GM18499 (cell line): ENCODE measurements around the gene MAGEF1.

ENCODE experiments used
- ATAC-seq: cut with Tn5 transposase; IDR thresholded peaks from one replicate; pipeline ENCODE4 v1.9.1; 2021; ENCODE audit warnings: moderate number of reproducible peaks; ENCODE audit not compliant: insufficient read depth, unreplicated experiment

Gene MAGEF1, protein sequence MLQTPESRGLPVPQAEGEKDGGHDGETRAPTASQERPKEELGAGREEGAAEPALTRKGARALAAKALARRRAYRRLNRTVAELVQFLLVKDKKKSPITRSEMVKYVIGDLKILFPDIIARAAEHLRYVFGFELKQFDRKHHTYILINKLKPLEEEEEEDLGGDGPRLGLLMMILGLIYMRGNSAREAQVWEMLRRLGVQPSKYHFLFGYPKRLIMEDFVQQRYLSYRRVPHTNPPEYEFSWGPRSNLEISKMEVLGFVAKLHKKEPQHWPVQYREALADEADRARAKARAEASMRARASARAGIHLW

DNA sequence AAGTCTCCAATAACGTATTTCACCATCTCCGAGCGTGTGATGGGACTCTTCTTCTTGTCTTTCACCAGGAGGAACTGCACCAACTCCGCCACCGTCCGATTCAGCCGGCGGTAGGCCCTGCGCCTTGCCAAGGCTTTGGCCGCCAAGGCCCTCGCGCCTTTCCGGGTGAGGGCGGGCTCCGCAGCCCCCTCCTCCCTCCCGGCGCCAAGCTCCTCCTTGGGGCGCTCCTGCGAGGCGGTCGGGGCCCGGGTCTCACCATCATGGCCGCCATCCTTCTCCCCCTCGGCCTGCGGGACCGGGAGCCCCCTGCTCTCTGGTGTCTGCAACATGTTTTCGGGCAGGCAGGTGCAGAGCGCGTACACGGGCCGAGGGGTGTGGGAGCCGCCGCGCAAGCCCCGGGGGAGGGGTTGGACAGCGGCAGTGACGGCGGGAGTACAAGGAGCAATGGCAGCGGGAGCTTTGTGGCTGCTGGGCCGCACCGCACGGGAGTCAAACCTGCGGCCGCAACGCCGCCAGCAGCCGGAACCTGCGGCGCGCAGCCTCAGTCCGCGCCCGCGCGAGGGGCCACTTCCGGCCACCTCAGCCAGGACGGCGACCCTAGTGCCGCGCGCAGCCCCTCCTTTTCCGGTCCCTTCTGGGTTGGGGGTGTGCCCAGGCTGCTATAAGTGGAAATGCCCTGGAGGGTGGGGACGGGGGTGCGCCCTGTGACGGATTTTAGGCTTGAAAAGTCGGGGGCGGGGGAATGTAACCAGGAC, at the start of gene MAGEF1:
TSS of gene MAGEF1 (minus strand) at position 572 of the 755 bp plus-strand sequence. CDS start at position 329, 243 bp downstream.
- peak; percentile 57 for ATAC-seq

DNA sequence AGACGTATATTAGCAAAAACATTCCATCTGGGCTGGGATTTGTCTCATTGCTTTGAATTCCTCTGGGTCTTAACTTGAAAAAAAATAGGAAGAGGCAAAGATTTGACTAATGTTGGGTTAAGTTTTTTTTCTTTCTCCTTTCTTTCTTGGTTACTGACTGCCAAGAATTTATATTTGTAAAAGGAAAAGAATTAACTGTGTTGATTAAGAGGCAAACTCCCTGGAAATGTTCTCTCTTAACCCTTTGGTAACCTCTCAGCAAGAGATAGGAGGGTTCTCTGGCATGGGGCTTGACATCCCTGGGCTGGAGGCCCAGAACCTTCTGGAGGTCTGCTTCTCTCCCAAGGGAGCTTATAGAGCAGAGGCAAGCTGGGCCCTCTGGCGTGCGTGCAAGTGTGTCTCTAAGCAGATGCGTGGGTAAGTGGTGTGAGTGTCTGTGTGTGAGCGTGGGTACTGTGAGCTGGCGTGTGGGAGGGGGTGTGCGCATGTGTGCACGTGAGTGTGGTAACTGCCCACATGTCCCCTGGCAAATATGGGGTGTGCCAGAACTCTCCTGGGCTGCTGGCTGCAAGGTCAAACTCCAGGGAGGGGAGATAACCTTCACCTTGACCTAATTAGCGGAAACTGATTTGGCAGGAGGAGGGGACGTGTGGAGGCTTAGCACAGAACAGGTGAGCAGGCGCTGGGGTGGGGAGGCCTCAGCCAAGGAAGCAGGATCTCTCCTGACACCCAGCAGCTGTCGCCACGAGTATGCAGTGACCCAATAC, 49.4 kb upstream of the MAGEF1 start:
- no peak for ATAC-seq

DNA sequence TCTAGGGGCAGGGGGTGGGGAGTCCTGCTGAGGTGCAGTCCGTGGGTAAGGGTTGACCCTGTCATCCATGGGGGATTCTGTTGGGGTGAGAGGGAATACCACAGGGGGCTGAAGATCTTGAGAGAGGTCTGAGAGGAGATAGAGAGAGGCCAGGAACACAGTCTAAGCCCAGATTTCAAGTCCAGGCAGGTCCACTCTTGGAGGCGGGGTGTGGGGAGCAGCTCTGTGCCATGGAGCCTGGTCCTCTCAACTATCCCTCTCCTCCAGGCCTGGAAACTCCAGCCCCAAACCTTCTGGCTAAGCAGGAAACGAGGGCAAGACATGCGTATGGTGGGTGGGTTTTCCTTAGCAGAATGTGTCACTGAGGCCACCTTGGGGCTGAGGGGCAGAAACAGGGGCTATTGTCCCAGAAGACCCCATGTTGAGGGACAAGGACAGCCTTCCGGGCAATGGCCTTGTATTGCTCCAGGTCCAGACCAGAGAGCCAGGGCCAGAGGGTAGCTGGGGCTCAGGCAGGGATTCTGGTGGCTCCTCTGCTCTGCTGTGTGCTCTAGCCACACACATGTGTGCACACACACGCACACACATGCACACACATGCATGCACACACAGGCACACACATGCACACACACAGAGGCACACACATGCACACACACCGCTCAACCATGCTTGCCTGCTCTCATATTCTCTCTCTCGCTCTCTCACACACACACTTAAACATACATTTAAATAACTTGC, 48.6 kb upstream of the MAGEF1 start:
- no peak for ATAC-seq

DNA sequence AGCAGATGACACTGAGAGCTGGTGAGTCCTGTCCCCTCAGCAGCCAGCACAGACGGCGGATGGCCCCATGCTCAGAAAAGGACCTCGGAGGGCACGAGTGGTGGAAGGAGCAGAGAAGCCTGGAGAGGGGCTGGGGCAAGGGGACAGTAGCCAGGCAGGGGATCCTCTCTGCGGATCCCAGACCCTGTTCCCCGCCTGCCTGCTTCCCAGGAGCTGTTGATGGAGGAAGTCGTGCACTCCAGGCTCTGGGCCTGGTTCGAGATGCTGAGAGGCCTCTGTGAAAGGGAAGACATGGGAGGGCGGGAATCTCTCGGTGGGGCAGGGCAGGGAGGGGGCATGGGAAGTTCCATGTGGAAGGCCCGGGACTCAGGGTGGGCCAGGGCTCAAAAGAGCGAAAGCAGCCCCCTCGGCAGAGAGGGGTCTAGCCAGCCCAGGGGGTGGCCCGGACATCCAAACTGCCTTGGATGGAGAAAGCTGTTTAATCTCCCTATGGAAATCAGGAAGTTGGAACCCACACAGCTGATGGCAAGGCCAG, 47.9 kb upstream of the MAGEF1 start:
- ATAC-seq: no peak

DNA sequence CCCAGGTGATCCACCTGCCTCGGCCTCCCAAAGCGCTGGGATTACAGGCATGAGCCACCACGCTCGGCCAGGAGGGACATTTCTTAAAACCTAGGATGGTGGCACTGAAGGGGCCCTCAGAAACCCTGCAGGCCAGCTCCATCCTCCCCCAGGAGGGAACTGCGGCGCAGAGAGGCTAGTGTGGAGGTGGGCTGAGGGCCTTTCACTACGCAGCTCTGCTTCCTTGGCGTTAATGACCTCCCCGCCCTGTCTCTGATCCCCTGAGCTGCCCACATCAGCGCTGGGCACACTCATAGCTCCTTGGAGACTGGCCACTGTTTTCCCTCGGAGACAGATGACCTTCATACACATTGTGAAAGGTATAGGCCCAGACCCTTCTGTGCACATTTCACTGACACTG, 46.2 kb upstream of the MAGEF1 start:
- no peak for ATAC-seq

DNA sequence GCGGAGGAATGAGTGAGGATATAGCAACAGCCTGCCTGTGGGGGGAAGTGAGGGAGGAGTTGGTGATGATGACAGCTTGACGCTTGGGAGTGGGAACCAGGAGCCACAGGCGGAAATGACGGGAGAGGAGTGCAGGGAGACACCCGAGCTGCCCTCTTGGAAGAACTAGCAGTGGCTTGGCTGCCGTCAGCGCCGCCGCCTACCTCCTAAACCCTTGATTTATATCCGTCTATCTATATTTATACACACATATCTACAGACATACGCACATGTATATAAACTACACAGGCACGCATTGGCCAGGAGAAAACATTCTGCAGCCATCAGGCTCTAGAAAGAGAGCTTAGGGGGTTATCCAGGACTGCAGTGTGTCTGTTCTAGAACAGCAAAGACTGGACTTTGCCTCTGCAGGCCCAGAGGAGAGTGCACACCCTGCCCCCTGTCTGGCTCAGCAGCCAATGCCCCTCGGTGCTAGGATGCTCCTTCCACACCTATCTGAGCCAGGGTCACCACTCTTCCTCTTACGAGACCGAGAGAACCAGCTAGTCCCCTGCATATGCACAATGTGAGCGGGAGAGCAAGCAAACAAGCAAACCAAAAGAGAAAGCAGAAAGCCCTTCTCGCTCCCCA, 45.3 kb upstream of the MAGEF1 start:
- ATAC-seq: no peak

DNA sequence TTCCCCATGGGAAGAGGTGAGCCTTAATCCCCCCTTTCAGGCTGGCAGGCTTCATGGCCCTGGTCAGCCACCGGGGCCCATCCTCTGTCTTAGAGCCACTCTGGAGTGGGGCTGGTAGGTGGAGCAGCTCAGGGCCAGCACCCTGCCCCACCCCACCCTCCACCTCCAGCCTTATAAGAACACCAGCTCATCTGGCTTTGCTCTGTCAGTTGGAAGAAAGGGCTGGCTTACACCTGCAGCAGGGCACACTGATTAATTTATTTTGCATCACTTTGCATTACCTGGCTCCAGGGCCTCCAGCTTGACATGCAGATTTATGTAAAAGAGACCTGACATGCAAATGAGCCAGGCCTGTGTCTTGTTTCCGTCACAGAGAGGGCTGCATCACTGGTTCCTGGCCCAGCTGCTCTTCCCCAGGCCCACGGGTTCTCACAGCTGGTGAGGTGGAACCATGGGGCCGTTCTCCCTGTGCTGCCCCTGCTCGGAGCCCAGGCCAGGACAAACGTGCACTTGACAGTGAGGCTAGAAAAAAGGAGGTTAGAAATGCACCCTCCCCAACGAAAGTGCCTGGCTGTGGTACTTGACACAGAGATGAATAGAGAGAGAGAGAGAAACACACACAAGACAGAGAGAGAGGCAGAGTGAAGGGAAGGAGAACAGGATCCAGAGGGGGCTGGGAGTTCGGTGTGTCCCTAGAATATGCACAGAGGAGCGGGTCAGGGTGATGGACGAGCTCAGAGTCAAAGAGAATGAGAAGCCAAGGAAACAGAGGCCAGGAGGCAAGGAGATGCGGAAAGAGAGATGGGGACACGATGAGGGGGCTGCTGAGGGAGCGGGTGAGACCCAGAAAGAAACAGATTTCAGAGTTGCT, 44.5 kb upstream of the MAGEF1 start:
- no peak for ATAC-seq

DNA sequence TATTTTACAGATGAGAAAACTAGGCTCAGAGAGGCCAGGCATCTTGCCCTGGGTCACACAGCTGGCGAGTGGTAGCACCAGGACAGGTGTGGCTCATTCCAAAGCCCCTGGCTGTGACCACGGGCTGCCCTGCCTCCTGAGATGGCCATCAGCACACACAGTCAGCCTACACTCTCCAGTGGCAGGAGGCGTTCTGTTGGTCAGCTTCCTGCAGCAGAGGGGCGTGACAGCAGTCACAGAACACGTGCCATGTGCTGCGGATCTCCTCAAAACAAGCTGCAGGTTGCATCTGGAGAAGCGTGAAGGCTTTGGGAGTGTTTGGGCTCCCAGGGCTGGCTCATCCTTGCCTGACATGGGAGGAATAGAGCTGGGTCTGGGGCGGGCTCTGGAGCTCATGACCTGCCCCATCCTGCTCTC, 43.5 kb upstream of the MAGEF1 start:
- ATAC-seq: no peak

DNA sequence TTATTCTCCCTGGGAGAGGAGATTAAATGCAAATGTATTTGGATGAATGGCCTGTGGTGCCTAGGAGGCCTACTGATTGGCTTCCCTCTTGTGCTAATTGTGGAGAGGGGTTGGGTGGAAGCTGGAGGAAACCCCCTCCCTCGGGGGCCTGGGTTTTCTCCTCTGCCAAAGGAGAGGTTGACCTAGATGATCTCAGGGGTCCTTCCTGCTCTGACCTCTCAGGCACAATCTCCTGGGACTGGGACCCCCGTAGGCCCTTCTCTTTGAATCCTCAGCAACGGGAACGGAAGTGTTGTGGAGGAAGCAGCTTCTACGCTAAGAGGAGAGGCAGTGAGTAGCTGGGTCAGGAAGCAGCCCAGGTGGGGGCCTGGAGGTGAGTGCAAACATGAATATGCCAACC, 40.5 kb upstream of the MAGEF1 start:
- ATAC-seq: no peak

DNA sequence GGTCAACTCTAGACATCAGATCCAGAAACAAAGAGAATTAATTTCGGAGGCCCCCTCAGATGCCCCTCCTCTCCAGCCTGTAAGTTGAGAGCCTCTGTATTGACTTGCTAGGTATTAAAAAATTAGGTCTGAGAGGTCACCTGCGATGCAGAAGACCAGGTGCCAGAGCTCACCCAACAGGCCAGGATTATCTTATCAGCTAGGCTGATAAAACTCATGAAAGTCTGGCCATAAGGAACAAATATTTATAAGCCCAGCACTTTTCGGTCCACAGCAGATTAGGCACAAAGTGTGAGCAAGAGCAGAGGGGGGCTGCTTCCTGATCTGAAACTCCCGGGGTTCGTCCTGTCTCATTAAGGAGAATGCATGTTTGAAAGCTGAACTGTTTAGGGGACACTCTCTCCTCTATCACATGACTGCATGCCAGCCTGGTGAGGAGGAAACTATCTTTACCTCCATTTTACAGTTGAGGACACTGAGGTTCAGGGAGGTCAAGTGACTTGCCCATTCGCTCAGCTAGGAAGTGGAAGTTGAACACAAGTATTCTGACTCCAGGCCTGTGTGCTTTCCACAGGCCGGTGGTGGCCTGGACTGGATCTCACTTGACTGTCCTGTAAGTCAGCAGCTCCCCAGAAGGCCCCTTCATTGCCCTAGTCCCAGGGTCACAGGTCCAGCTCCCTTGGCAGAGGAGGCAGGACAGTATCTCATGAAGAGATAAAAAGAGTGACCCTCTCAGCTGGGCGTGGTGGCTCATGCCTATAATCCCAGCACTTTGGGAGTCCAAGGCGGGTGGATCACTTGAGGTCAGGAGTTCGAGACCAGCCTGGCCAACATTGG, 39.6 kb upstream of the MAGEF1 start:
- no peak for ATAC-seq

DNA sequence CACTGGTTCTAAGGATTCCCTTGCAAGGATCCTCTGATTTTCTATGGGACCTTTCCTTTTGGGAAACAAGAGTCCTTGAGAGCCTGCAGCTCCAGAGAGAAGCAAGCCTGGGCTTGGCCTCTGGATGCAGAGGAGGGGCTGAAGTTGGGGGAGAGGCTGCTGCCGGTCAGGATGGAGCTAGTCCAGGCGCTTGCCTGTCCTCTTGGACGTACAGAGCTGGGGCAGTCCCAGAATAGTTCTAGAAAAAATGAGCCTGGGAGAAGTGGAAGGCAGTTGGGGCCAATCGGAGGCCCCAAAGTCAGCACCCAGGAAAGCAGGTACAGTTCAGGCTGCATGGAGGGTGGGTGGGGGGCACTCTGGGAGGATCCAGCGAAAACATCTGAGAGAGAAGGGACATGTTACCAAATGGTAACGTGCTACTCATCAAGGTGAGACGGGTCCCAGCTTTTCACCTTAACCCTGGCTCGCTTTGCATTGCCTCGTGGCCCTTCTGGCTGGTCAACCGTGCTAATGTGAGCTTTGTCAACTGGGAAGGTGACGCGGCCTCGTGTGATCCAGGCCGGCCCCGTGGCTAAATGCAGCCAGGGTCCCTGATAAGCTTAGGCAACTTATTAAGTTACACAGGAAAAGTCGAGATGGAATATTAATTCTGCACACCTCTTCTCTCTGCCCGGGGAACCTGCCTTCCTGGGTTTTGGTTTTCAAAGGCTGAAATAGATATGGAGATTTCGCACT, 38.7 kb upstream of the MAGEF1 start:
- ATAC-seq: no peak

DNA sequence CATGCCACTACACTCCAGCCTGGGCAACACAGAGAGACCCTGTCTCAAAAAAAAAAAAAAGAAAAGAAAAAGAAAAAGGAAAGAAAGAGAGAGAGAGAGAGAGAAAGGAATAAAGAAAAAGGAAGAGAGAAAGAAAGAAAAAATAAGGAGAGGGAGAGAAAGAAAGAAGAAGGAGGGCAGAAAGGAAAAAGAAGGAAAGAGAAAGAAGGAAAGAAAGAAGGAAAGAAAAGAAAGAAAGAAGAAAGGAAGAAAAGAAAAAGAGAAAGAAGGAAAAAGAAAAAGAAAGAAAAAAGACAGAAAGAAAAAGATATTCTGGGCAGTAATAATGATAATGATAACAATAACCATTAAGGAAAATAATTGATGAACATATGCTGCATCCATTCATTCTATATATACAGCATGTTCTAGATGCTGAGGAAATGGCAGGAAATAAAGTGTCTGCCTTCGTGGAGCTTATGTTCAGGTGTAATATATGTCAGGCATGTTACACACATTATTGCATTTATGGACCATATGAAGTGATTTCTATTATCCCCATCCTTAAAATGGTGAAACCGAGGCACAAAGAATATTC, 37.4 kb upstream of the MAGEF1 start:
- no peak for ATAC-seq

DNA sequence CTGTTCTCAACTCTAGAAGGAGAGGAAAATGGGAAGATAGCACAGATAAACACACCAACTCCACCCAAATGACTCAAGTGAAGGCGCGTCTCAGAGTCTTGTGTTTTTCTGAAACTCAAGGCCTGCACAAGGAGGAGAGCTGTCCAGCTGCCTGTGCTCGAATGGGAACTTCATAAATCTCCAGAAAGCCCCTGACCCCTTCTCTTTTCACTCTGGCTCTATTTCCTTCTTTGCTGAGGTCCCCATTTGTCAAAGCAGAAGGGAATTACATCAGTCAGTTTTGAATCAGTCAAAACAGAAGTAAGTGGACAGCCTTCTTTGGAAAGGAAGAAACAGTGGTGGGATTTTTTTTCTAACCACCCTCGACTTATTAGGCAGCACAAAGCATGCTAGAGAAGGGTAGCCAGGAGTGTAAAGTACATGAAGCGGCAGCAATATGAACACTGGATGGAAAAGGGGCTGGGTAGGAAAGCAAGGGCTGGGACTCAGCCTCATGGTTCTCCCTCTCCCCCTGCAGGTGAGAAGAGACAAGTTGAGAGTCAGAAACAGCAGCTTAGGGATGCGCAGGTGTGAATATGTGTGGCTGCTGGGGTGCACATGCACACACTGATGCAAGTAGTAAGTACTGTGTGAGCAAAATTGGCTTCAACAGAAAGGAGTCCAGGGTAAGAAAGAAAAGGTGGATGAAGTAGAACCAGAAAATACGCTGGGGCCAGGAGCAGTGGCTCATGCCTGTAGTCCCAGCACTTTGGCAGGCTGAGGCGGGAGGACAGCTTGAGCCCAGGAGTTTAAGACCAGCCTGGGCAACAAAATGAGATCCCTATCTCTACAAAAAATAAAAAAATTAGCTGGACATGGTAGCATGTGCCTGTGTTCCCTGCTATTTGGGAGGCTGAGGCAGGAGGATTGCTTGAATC, 36.6 kb upstream of the MAGEF1 start:
- ATAC-seq: no peak

DNA sequence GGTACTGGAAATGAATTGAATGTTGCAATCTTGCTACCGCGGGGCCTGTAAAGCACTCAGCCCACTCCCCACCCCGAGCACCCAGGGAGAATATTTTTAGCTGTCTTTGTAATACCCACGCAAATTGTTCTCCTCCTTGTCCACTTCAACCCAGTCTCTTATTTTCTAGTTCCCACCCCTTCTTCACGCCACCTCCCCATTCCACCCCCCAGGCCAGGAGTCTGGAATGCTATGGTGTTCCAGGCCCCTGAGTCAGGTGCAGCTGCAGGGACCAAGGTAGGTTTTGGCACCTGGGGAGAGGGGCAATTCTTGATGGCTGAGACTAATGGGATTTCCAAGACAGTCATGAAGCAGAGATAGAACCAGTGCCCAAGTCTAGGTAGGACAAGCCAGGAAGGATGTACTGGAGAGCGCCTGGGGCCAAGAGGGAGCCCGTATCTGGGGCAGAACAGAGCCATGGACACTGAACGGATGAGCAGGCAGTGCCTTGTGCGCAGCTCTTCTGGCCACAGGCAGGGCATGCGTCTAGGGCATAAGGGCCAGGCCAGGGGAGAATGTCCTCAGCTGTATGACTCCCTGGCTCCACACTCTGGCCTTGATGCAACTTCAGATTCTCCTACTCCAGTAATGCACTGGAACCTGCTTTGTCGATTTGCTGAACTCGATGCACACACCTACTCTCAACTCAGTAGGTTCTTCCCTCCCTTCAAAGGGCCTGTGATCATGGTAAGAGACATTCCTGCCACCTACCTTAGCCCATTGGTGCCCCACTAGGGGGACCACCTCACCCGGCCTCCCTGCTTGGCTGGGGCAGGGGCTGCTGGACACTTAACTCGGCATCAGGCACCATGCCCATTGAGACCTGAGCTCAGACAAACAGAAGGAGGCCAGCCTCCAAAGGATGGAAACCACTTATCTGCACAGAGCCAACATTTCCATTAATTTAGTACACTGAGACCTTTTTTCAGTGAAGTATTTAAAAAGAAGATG, 34.6 kb upstream of the MAGEF1 start:
- no peak for ATAC-seq

DNA sequence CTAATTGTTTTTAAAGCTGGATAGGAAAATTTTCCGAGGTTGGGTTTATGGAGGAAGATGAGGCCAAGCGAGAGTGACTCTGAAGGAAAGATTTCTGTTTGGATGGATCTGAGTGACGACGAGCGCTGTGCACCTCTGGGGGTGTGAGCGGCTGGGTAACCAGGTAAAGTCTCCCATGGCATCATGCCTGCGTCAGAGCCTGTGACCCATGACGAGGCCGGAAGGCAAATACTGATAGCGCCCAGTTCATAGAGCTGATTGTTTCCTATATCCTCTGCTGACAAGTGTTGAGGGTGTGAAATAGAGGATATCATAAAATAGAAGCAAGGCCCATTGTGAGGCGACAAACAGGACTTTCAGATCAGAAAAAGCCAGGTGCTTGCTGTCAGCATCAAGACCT, 33.7 kb upstream of the MAGEF1 start:
- no peak for ATAC-seq
